ENCODE results near the gene RNF157. TPM values are rescaled to one million over a fixed set of nuclear protein-coding genes. Genes with fewer than 3 reads are reported as not detected.

RNF157 gene
- total and polyA plus RNA-seq, 2 of the 13 experiments (the other 11 are each of a cell fraction or from before 2014, with no cell fraction given) = 0.44 to 1.5 TPM

DNA sequence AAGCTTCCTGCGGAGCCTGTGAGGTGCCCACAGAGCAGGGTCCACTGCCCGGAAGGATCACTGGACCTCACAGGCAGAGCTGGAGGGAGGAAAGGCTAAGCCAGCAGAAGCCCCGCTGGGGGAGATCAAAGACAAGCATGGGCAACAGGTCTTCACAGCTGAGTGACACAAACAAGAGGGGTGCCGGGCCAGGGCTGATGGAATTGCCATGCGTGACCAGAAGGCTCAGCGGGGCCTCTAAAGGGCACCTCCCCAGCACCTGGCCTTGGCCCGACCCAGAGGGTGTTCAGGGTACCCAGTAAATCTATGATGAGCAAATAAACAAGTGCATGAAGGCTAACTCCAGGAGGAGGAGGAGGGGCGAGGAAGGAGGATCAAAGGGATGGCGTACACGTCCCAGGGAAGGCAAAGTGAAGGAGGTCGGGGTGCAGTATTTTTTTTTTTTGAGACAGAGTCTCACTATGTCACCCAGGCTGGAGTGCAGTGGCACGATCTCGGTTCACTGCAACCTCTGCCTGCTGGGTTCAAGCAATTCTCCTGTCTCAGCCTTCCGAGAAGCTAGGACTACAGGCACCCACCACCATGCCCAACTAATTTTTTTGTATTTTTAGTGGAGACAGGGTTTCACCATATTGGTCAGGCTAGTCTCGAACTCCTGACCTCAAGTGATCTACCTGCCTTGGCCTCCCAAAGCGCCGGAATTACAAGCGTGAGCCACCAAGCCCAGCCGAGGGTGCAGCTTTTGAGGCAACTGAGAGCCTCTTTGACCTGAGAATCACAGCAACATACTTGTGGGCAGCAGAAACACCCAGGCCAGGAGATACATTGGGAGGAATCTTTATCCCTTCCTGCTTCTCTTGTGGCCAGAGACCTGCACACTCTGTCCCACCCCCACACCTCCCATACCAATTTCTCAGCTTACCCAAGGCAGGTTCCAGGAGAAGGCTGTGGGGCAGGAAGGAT lies 120.6 kb downstream of the RNF157 start (continued):
- TF ChIP-seq ZBTB21 (CRISPR knock-in tag; IDR thresholded peaks at IDR 0.05) (no peak), ZNF136 (CRISPR knock-in tag; IDR thresholded peaks at IDR 0.05; ENCODE audit: low read depth) (no peak), ADNP (CRISPR knock-in tag; IDR thresholded peaks at IDR 0.05) (no peak), TOE1 (CRISPR knock-in tag; IDR thresholded peaks at IDR 0.05) (no peak), ZNF703 (CRISPR knock-in tag; IDR thresholded peaks at IDR 0.05; ENCODE audit: borderline replicate concordance) (no peak), HOXD1 (CRISPR knock-in tag; IDR thresholded peaks at IDR 0.05) (no peak), NFE2 (CRISPR knock-in tag; IDR thresholded peaks at IDR 0.05) (no peak), MBNL3 (CRISPR knock-in tag; conservative IDR thresholded peaks at IDR 0.05) (no peak), ZNF234 (CRISPR knock-in tag; conservative IDR thresholded peaks at IDR 0.05) (no peak), TBP (CRISPR knock-in tag; IDR thresholded peaks at IDR 0.05) (no peak), MED1 (CRISPR knock-in tag; IDR thresholded peaks at IDR 0.05) (peak; percentile 89), ZNF850 (CRISPR knock-in tag; conservative IDR thresholded peaks at IDR 0.05) (peak; percentile 84; the same call in 1 of the 2 replicates), HOXA9 (CRISPR knock-in tag; IDR thresholded peaks at IDR 0.05; ENCODE audit: borderline replicate concordance) (no peak), CBX2 (IDR thresholded peaks at IDR 0.05; ENCODE audit: low read depth, low read length) (no peak), CBX2 (CRISPR knock-in tag; IDR thresholded peaks at IDR 0.05; ENCODE audit: low read depth) (no peak), ZFP1 (CRISPR knock-in tag; IDR thresholded peaks at IDR 0.05) (no peak; the same call in 1 of the 2 replicates), KDM5B (CRISPR knock-in tag; IDR thresholded peaks at IDR 0.05; ENCODE audit: borderline replicate concordance) (no peak), ZFX (CRISPR knock-in tag; IDR thresholded peaks at IDR 0.05; ENCODE audit: low read depth) (no peak), ZNF552 (CRISPR knock-in tag; IDR thresholded peaks at IDR 0.05; ENCODE audit: borderline replicate concordance) (no peak), SSRP1 (CRISPR knock-in tag; IDR thresholded peaks at IDR 0.05) (no peak)
- TF ChIP-seq, protein P1, sequence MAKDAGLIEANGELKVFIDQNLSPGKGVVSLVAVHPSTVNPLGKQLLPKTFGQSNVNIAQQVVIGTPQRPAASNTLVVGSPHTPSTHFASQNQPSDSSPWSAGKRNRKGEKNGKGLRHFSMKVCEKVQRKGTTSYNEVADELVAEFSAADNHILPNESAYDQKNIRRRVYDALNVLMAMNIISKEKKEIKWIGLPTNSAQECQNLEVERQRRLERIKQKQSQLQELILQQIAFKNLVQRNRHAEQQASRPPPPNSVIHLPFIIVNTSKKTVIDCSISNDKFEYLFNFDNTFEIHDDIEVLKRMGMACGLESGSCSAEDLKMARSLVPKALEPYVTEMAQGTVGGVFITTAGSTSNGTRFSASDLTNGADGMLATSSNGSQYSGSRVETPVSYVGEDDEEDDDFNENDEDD (CRISPR knock-in tag; IDR thresholded peaks at IDR 0.05; ENCODE audit: borderline replicate concordance) = no peak
- TF ChIP-seq, protein P2, sequence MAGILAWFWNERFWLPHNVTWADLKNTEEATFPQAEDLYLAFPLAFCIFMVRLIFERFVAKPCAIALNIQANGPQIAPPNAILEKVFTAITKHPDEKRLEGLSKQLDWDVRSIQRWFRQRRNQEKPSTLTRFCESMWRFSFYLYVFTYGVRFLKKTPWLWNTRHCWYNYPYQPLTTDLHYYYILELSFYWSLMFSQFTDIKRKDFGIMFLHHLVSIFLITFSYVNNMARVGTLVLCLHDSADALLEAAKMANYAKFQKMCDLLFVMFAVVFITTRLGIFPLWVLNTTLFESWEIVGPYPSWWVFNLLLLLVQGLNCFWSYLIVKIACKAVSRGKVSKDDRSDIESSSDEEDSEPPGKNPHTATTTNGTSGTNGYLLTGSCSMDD (CRISPR knock-in tag; IDR thresholded peaks at IDR 0.05) = no peak
- TF ChIP-seq, protein P3, sequence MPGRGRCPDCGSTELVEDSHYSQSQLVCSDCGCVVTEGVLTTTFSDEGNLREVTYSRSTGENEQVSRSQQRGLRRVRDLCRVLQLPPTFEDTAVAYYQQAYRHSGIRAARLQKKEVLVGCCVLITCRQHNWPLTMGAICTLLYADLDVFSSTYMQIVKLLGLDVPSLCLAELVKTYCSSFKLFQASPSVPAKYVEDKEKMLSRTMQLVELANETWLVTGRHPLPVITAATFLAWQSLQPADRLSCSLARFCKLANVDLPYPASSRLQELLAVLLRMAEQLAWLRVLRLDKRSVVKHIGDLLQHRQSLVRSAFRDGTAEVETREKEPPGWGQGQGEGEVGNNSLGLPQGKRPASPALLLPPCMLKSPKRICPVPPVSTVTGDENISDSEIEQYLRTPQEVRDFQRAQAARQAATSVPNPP (CRISPR knock-in tag; IDR thresholded peaks at IDR 0.05) = peak; percentile 64; the same call in 1 of the 2 replicates
- TF ChIP-seq, protein P4, sequence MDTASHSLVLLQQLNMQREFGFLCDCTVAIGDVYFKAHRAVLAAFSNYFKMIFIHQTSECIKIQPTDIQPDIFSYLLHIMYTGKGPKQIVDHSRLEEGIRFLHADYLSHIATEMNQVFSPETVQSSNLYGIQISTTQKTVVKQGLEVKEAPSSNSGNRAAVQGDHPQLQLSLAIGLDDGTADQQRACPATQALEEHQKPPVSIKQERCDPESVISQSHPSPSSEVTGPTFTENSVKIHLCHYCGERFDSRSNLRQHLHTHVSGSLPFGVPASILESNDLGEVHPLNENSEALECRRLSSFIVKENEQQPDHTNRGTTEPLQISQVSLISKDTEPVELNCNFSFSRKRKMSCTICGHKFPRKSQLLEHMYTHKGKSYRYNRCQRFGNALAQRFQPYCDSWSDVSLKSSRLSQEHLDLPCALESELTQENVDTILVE (CRISPR knock-in tag; IDR thresholded peaks at IDR 0.05) = no peak
- TF ChIP-seq, protein P5, sequence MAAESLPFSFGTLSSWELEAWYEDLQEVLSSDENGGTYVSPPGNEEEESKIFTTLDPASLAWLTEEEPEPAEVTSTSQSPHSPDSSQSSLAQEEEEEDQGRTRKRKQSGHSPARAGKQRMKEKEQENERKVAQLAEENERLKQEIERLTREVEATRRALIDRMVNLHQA (CRISPR knock-in tag; IDR thresholded peaks at IDR 0.05) = no peak
